ENCODE results near the gene SORCS2.

GRCh38 chr4:7367864-7368277 lies 175.5 kb downstream of the SORCS2 start:
- no peak for TF ChIP-seq L3MBTL2 (conservative IDR thresholded peaks at IDR 0.05)
- no peak for TF ChIP-seq ELF4 (IDR thresholded peaks at IDR 0.05)
- no peak for TF ChIP-seq NFRKB (IDR thresholded peaks at IDR 0.05)
- TF ChIP-seq SUZ12 (IDR thresholded peaks at IDR 0.05): no peak
- no peak for TF ChIP-seq PKNOX1 (IDR thresholded peaks at IDR 0.05)
- TF ChIP-seq SP1 (IDR thresholded peaks at IDR 0.05): no peak
